Adipocyte (in vitro differentiated cells): ENCODE results near the gene TRAPPC8.
"Not testable (repeated sequence)": the region's sequence is repeated elsewhere in the genome, so short reads cannot be mapped to it uniquely, and the experiment has no call there.

Source experiments
- DNase-seq: peaks from one replicate; pipeline ENCODE4 v3.0.0-alpha.2; 2015; ENCODE audit warnings: low read depth
- H3K27me3 ChIP-seq: replicated peaks from 2 replicates; pipeline ENCODE4 v1.7.0; 2013; ENCODE audit warnings: mild to moderate bottlenecking, low read length, moderate library complexity; ENCODE audit not compliant: control insufficient read depth, insufficient read depth
- H3K36me3 ChIP-seq: 2 replicates; pipeline ENCODE4 v1.7.0; 2013; ENCODE audit warnings: low read length, mild to moderate bottlenecking, moderate library complexity; ENCODE audit not compliant: control insufficient read depth, insufficient read depth, severe bottlenecking
- H3K4me1 ChIP-seq: 2 replicates; pipeline ENCODE4 v1.7.0; 2013; ENCODE audit warnings: mild to moderate bottlenecking, low read length, moderate library complexity; ENCODE audit not compliant: control insufficient read depth, insufficient read depth
- H3K4me3 ChIP-seq: 2 replicates; pipeline ENCODE4 v1.7.0; 2013; ENCODE audit warnings: mild to moderate bottlenecking, low read length, moderate library complexity
- H3K9ac ChIP-seq: 2 replicates; pipeline ENCODE4 v1.7.0; 2013; ENCODE audit warnings: mild to moderate bottlenecking, low read length, moderate library complexity
- H3K9me3 ChIP-seq: 2 replicates; pipeline ENCODE4 v1.7.0; 2013; ENCODE audit warnings: mild to moderate bottlenecking, low read length, moderate library complexity; ENCODE audit not compliant: control insufficient read depth

TRAPPC8 gene

GRCh38 chr18:31840499-31840898 is 102.4 kb downstream of the TRAPPC8 start:
- no peaks in the 10 kb centered on the region for H3K27me3 ChIP-seq
- no peaks in the 10 kb centered on the region for H3K9me3 ChIP-seq
- H3K9ac ChIP-seq: no peak overlapping the region
- DNase-seq: no peak
- peaks cover 74% of the 10 kb centered on the region for H3K36me3 ChIP-seq
- H3K4me1 ChIP-seq: peaks cover 2% of the 10 kb centered on the region
- H3K4me3 ChIP-seq: no peak overlapping the region

DNA sequence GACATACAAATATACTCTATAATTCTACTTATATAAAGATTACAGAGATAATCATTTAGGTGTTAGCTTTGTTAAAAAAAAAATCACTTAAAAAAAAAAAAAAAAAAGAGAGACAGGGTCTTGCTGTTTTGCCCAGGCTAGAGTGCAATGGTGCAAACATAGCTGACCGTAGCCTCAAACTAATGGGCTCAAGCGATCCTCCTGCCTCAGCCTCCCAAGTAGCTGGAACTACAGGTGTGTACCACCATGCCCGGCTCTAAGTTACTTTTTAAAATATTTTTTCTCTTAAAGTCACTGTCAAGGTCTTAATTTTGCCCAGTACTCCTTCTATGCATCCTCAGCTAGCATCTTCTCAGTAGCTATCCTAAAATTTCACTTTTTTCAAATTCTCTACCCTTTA is 105.0 kb downstream of the TRAPPC8 start:
- DNase-seq: no peak
- H3K36me3 ChIP-seq: peaks cover 70% of the 10 kb centered on the region

DNA sequence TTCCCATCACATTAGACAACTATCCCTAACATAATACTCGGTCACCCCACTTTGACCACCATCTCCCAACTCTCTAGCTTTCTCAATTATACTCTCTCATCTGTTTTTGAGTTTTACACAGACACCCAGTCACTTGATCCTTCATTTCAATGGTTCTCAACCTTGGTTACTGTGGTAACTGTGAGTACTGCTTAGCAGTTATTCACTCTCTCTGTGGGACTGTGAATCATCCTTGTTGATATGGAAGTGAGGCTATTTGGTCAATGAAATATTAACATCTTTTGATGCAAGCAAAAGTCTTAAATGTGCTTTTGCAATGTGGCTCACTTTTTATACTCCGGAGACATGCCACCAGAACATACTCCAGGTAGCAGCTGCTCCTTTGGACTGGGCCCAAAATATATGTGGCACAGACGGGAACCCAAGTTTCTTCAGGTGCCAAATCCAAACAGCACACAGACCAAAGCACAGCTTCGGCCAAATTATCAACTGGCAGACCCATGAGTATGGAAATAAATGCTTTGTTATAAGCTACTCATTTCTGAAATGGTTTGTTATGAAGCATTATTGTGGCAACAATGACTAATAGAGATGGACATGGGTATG is 107.3 kb downstream of the TRAPPC8 start:
- Histone ChIP-seq H3K9ac (no peak overlapping the region), H3K4me1 (no peaks in the 10 kb centered on the region), H3K36me3 (peaks cover 64% of the 10 kb centered on the region), H3K4me3 (no peak overlapping the region), H3K27me3 (no peaks in the 10 kb centered on the region), H3K9me3 (no peaks in the 10 kb centered on the region)
- DNase-seq: peak; percentile 10

More for the DNA sequence above, 105.0 kb downstream of the TRAPPC8 start:
- Histone ChIP-seq H3K4me3 (no peak overlapping the region), H3K9ac (no peak overlapping the region), H3K4me1 (no peaks in the 10 kb centered on the region), H3K27me3 (no peaks in the 10 kb centered on the region), H3K9me3 (no peaks in the 10 kb centered on the region)

- Histone ChIP-seq H3K4me3 (no peak overlapping the region), H3K4me1 (no peaks in the 10 kb centered on the region), H3K9me3 (no peaks in the 10 kb centered on the region), H3K27me3 (no peaks in the 10 kb centered on the region), H3K36me3 (peaks cover 46% of the 10 kb centered on the region), H3K9ac (no peak overlapping the region)
- no peak for DNase-seq
These were observed 111.0 kb downstream of the TRAPPC8 start for GRCh38 chr18:31831903-31832302.

GRCh38 chr18:31830686-31831085 is 112.2 kb downstream of the TRAPPC8 start:
- Histone ChIP-seq H3K4me1 (no peaks in the 10 kb centered on the region), H3K9ac (no peak overlapping the region), H3K36me3 (peaks cover 36% of the 10 kb centered on the region), H3K27me3 (no peaks in the 10 kb centered on the region), H3K9me3 (no peaks in the 10 kb centered on the region), H3K4me3 (no peak overlapping the region)
- no peak for DNase-seq

DNA sequence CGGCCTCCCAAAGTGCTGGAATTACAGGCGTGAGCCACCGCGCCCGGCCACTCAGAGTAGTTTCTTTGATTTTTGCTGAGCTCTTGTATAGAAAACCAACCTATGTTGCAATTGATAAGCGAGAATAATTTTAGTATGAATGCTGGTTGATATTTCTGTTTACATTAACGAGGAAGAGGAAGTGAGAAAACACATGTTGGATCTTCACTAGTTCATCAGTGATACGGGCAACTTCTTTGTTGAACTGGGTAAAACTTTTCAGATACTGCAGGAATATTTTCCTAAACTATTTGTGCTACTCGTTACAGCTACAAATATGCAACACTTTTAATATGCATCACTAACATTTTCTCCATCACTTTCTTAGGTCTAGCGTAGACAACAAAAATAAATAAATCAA is 114.3 kb downstream of the TRAPPC8 start:
- Histone ChIP-seq H3K9ac (no peak overlapping the region), H3K36me3 (peaks cover 26% of the 10 kb centered on the region)
- no peak for DNase-seq

DNA sequence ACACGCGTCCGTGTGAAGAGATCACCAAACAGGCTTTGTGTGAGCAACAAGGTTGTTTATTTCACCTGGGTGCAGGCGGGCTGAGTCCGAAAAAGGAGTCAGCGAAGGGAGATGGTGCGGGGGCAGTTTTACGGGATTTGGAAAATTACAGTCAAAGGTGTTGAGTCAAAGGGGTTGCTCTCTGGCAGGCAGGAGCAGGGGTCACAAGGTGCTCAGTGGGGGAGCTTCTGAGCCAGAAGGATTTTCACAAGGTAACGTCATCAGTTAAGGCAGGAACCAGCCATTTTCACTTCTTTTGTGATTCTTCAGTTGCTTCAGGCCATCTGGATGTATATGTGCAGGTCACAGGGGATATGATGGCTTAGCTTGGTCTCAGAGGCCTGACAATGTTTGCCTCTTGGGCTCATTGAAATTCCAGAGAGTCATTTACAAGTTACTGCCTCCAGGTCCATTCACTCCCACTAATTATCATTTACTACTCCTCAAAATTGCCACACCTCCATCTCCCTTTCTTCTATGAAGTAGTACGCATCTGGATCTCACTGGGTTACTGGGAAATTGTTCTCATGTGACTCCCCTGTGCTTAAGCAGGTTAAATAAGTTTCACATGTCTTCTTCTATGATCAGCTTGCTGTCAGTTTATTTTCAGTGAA is 116.1 kb downstream of the TRAPPC8 start:
- not testable (repeated sequence) for H3K9me3 ChIP-seq, H3K9ac ChIP-seq, H3K27me3 ChIP-seq, H3K4me3 ChIP-seq, DNase-seq, H3K4me1 ChIP-seq
- peaks cover 19% of the 10 kb centered on the region for H3K36me3 ChIP-seq

More for the DNA sequence above, 114.3 kb downstream of the TRAPPC8 start:
- H3K4me1 ChIP-seq: no peaks in the 10 kb centered on the region
- H3K27me3 ChIP-seq: no peaks in the 10 kb centered on the region
- no peaks in the 10 kb centered on the region for H3K9me3 ChIP-seq
- H3K4me3 ChIP-seq: no peak overlapping the region

- H3K4me1 ChIP-seq: no peaks in the 10 kb centered on the region
- H3K4me3 ChIP-seq: no peak overlapping the region
- H3K36me3 ChIP-seq: peaks cover 17% of the 10 kb centered on the region
- H3K9me3 ChIP-seq: no peaks in the 10 kb centered on the region
- DNase-seq: no peak
- no peak overlapping the region for H3K9ac ChIP-seq
- no peaks in the 10 kb centered on the region for H3K27me3 ChIP-seq
These were observed 117.2 kb downstream of the TRAPPC8 start for GRCh38 chr18:31825772-31826171.

DNA sequence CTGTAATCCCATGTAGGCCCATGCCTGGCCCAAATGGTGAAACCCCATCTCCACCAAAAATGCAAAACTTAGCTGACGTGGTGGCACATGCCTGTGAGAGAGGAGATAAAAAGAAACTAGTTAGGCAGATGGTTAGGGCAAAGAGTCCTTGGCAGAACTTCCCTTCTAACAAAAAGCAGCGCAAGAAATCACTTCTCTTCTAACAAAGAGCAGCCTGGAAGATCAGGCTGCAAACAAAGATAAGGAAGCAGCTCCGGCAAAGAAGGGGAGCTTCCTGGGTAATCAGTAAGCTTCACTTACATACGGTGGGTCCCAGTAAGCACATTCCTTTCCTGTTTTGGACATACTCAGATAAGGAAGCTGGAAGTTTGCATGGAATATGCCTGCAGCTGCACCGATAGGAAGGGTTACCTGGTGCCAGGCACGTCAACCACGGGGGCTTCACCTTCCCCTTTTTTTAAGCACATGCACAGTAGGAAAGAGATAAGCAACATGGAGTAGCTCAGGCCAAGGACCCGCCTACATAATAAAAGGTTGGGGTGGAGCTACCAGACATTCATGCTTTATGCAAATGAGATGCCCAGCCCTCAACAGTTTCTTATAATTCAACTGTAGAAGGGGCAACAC is 121.3 kb downstream of the TRAPPC8 start:
- Histone ChIP-seq H3K4me1 (peaks cover 5% of the 10 kb centered on the region), H3K4me3 (no peak overlapping the region), H3K9me3 (no peaks in the 10 kb centered on the region), H3K36me3 (no peaks in the 10 kb centered on the region), H3K9ac (no peak overlapping the region), H3K27me3 (no peaks in the 10 kb centered on the region)
- DNase-seq: no peak

DNA sequence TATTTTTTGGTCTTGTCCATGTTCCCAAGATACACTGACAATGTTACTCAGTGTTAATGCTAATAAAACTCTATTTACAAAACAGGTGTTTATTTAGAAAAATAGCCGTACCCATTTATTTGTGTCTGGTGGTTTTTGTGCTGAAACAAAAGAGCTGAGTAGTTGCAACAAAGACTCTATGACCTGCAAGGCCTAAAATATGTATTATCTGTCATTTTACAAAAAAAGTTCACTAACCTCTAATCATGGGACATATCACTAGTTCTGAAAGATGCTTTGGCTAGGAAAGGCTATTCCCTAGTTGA is 123.1 kb downstream of the TRAPPC8 start:
- Histone ChIP-seq H3K36me3 (no peaks in the 10 kb centered on the region), H3K9ac (no peak overlapping the region), H3K9me3 (no peaks in the 10 kb centered on the region), H3K27me3 (no peaks in the 10 kb centered on the region), H3K4me1 (peaks cover 5% of the 10 kb centered on the region), H3K4me3 (no peak overlapping the region)
- no peak for DNase-seq

DNA sequence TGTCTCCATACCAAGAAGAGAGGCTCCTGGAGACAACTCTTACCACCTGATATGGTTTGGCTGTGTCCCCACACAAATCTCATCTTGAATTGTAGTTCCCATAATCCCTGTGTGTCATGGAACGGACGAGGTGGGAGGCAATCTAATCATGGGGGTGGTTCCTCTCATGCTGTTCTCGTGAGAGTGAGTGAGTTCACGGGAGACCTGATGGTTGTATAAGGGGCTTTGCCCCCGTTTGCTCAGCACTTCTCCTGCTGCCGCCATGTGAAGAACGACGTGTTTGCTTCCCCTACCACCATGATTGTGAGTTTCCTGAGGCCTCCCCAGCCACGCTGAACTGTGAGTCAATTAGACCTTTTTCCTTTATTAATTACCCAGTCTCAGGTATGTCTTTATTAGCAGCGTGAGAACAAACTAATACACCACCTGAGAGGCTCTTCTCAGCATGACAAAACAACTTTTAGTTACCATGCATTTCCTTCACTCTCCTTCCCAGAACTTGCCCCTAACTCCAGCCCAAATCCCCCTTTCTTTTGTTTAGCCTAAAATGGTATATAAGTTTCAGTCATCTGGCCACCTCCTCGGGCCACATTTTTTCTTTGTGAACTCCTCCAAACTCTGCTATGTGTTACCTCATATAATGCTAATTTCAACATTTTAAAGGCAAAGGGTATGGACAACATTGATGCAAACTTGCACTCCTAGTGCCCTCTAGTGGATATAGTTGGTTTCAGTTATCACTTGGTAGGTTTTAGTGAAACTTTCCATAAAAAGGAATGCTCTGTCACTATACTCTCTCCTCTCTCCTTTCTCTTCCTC is 123.6 kb downstream of the TRAPPC8 start:
- Histone ChIP-seq H3K36me3 (no peaks in the 10 kb centered on the region), H3K4me3 (no peak overlapping the region), H3K27me3 (no peaks in the 10 kb centered on the region), H3K9me3 (no peaks in the 10 kb centered on the region), H3K9ac (no peak overlapping the region), H3K4me1 (peaks cover 5% of the 10 kb centered on the region)
- DNase-seq: peak; percentile 85
